OCI-LY1 (cell line): ENCODE measurements around the gene ADAMTS17.

Experiments used
- H2AFZ ChIP-seq: fragments of 200-600 bp; sonication (generic), shearing (Covaris generic); 2 replicates; pipeline ENCODE4 v1.6.0; 2014; ENCODE audit warnings: antibody characterized with exemption, mild to moderate bottlenecking, low read length
- H3F3A ChIP-seq: fragments of 200-600 bp; sonication (generic), shearing (Covaris generic); 2 replicates; pipeline ENCODE4 v1.6.0; 2014; ENCODE audit warnings: mild to moderate bottlenecking, antibody characterized with exemption, low read length, moderate library complexity; ENCODE audit not compliant: insufficient read depth
- H3K27ac ChIP-seq: fragments of 200-600 bp; sonication (generic); 2 replicates; pipeline ENCODE4 v1.5.1; 2014; ENCODE audit warnings: low read length, mixed run types, mild to moderate bottlenecking, low read depth; ENCODE audit not compliant: poor library complexity, severe bottlenecking
- H3K27me3 ChIP-seq: fragments of 200-600 bp; sonication (generic); 2 replicates; pipeline ENCODE4 v1.6.0; 2014; ENCODE audit warnings: antibody characterized with exemption, mild to moderate bottlenecking, low read length, moderate library complexity; ENCODE audit not compliant: insufficient read depth
- H3K36me3 ChIP-seq: fragments of 200-600 bp; sonication (generic); 2 replicates; pipeline ENCODE4 v1.6.1; 2014; ENCODE audit warnings: mild to moderate bottlenecking, antibody characterized with exemption, low read length, moderate library complexity, mixed read lengths; ENCODE audit not compliant: insufficient read depth
- H3K4me1 ChIP-seq: fragments of 200-600 bp; sonication (generic); 2 replicates; pipeline ENCODE4 v1.5.1; 2014; ENCODE audit warnings: mild to moderate bottlenecking, low read length, moderate library complexity; ENCODE audit not compliant: insufficient read depth, severe bottlenecking
- H3K4me2 ChIP-seq: fragments of 200-600 bp; sonication (generic), shearing (Covaris generic); 2 replicates; pipeline ENCODE4 v1.6.1; 2014; ENCODE audit warnings: low read length
- H3K4me3 ChIP-seq: fragments of 200-600 bp; sonication (generic); 2 replicates; pipeline ENCODE4 v1.5.1; 2014; ENCODE audit warnings: low read length, low read depth, mild to moderate bottlenecking, mixed read lengths; ENCODE audit not compliant: poor library complexity, severe bottlenecking
- H3K79me2 ChIP-seq: fragments of 200-600 bp; shearing (Covaris generic); 2 replicates; pipeline ENCODE4 v1.6.1; 2016; ENCODE audit warnings: mixed run types, low read length, mixed read lengths; ENCODE audit not compliant: insufficient read depth
- H3K9ac ChIP-seq: fragments of 200-600 bp; sonication (generic), shearing (Covaris generic); 2 replicates; pipeline ENCODE4 v1.6.1; 2014; ENCODE audit warnings: mild to moderate bottlenecking, low read length, mixed read lengths
- H3K9me2 ChIP-seq: fragments of 200-600 bp; sonication (generic), shearing (Covaris generic); 2 replicates; pipeline ENCODE4 v1.6.1; 2014; ENCODE audit warnings: low read depth, mild to moderate bottlenecking, low read length, mixed read lengths
- H3K9me3 ChIP-seq: fragments of 200-600 bp; shearing (Covaris generic); 2 replicates; pipeline ENCODE4 v1.6.1; 2014; ENCODE audit warnings: low read length, mixed read lengths
- H4K20me1 ChIP-seq: fragments of 200-600 bp; sonication (generic), shearing (Covaris generic); 2 replicates; pipeline ENCODE4 v1.6.0; 2016; ENCODE audit warnings: mild to moderate bottlenecking, low read length; ENCODE audit not compliant: insufficient read depth
- CTCF ChIP-seq: fragments of 200-600 bp; sonication (generic), shearing (Covaris generic); IDR thresholded peaks from 2 replicates; pipeline ENCODE4 v1.5.1; 2017; ENCODE audit warnings: mild to moderate bottlenecking, antibody characterized with exemption, low read length, moderate library complexity, mixed read lengths
- EZH2 ChIP-seq: fragments of 200-600 bp; sonication (generic), shearing (Covaris generic); IDR thresholded peaks from 2 replicates; pipeline ENCODE4 v1.8.0; 2017; ENCODE audit warnings: borderline replicate concordance, mixed run types, mild to moderate bottlenecking, antibody characterized with exemption, low read length, moderate library complexity, mixed read lengths

ADAMTS17 gene

GRCh38 chr15:100194996-100195395 lies 146.8 kb downstream of the ADAMTS17 start:
- no peaks in the 10 kb centered on the region for H3K9me2 ChIP-seq
- no peaks in the 10 kb centered on the region for H3K9me3 ChIP-seq
- H3K4me3 ChIP-seq: no peak overlapping the region
- no peak for TF ChIP-seq CTCF
- no peak for TF ChIP-seq EZH2
- no peaks in the 10 kb centered on the region; the same call in 1 of the 2 replicates for H3K27me3 ChIP-seq
- H3K9ac ChIP-seq: no peak overlapping the region
- no peaks in the 10 kb centered on the region for H3K36me3 ChIP-seq
- no peaks in the 10 kb centered on the region for H3K4me1 ChIP-seq
- H2AFZ ChIP-seq: no peak overlapping the region
- no peaks in the 10 kb centered on the region for H4K20me1 ChIP-seq
- no peaks in the 10 kb centered on the region for H3F3A ChIP-seq
- H3K27ac ChIP-seq: no peak overlapping the region
- no peak overlapping the region for H3K4me2 ChIP-seq
- no peaks in the 10 kb centered on the region for H3K79me2 ChIP-seq

GRCh38 chr15:100193277-100193860 lies 148.4 kb downstream of the ADAMTS17 start:
- H3K4me2 ChIP-seq: no peak overlapping the region
- no peak for TF ChIP-seq CTCF
- no peak for TF ChIP-seq EZH2
- no peaks in the 10 kb centered on the region for H3K4me1 ChIP-seq
- H3K36me3 ChIP-seq: no peaks in the 10 kb centered on the region
- H3K27ac ChIP-seq: no peak overlapping the region
- H3K9ac ChIP-seq: no peak overlapping the region
- no peak overlapping the region for H3K4me3 ChIP-seq
- H4K20me1 ChIP-seq: no peaks in the 10 kb centered on the region
- no peak overlapping the region for H2AFZ ChIP-seq
- no peaks in the 10 kb centered on the region for H3K79me2 ChIP-seq
- no peaks in the 10 kb centered on the region; the same call in 1 of the 2 replicates for H3K27me3 ChIP-seq
- no peaks in the 10 kb centered on the region for H3F3A ChIP-seq
- no peaks in the 10 kb centered on the region for H3K9me3 ChIP-seq
- no peaks in the 10 kb centered on the region for H3K9me2 ChIP-seq

GRCh38 chr15:100192097-100193080 lies 149.4 kb downstream of the ADAMTS17 start:
- Histone ChIP-seq H3K79me2 (no peaks in the 10 kb centered on the region), H3K4me2 (no peak overlapping the region), H3K27me3 (no peaks in the 10 kb centered on the region; the same call in 1 of the 2 replicates), H3K9me2 (no peaks in the 10 kb centered on the region), H2AFZ (no peak overlapping the region), H4K20me1 (no peaks in the 10 kb centered on the region), H3K9me3 (no peaks in the 10 kb centered on the region), H3K4me1 (no peaks in the 10 kb centered on the region), H3K9ac (no peak overlapping the region), H3F3A (no peaks in the 10 kb centered on the region), H3K27ac (no peak overlapping the region), H3K36me3 (no peaks in the 10 kb centered on the region), H3K4me3 (no peak overlapping the region)
- no peak for TF ChIP-seq EZH2
- TF ChIP-seq CTCF: no peak
